PC-3 (cell line): ENCODE results near the gene TRAK1. TPM values are rescaled to one million over a fixed set of nuclear protein-coding genes. Genes with fewer than 3 reads are reported as not detected.

ENCODE experiments used
- ATAC-seq: fragments of 200-7000 bp; cut with Tn5 transposase; 2 replicates; pipeline ENCODE4 v1.9.1; 2020; ENCODE audit warnings: mild to moderate bottlenecking, moderate library complexity
- BruUV-seq: library from RNA; stranded (reverse); fragments of 400-500 nt; replicated peaks from 2 replicates; lab custom pipeline; 2021; lab: Mats Ljungman, UMichigan
- CTCF ChIA-PET: fragments of 300-600 bp; sonication (Branson Sonifier 250); formaldehyde crosslinking; loops from one replicate; lab custom pipeline; 2022; ENCODE audit warnings: antibody characterized with exemption; lab: Charles Lee
- POLR2A ChIA-PET: fragments of 300-600 bp; sonication (Branson Sonifier 250); formaldehyde crosslinking; loops from one replicate; lab custom pipeline; 2022; ENCODE audit warnings: antibody characterized with exemption; ENCODE audit not compliant: unreplicated experiment; lab: Charles Lee
- DNase-seq: peaks from one replicate; pipeline ENCODE4 v3.0.0-alpha.2; 2015
- H2AFZ ChIP-seq: fragments of 300-600 bp; sonication (generic); 2 replicates; pipeline ENCODE4 v1.6.0; 2016; ENCODE audit warnings: antibody characterized with exemption, low read length
- H3F3A ChIP-seq: fragments of 300-600 bp; sonication (generic); one replicate; pipeline ENCODE4 v1.6.0; 2017; ENCODE audit warnings: antibody characterized with exemption, low read length, control low read depth, mild to moderate bottlenecking; ENCODE audit not compliant: unreplicated experiment
- H3K27ac ChIP-seq: fragments of 300-600 bp; sonication (generic); 2 replicates; pipeline ENCODE4 v1.5.1; 2016; ENCODE audit warnings: mild to moderate bottlenecking, low read length
- H3K27me3 ChIP-seq: fragments of 300-600 bp; sonication (generic); 2 replicates; pipeline ENCODE4 v1.6.1; 2016; ENCODE audit warnings: low read length, mixed read lengths
- H3K36me3 ChIP-seq: fragments of 300-600 bp; sonication (generic); 2 replicates; pipeline ENCODE4 v1.6.1; 2016; ENCODE audit warnings: low read depth, mixed run types, low read length, mixed read lengths
- H3K4me1 ChIP-seq: fragments of 300-600 bp; sonication (generic); 2 replicates; pipeline ENCODE4 v1.5.1; 2016; ENCODE audit warnings: low read length; ENCODE audit not compliant: insufficient read depth
- H3K4me2 ChIP-seq: fragments of 300-600 bp; sonication (generic); 2 replicates; pipeline ENCODE4 v1.6.0; 2016; ENCODE audit warnings: low read length
- H3K4me3 ChIP-seq: fragments of 300-600 bp; sonication (generic); 2 replicates; pipeline ENCODE4 v1.5.1; 2016; ENCODE audit warnings: mild to moderate bottlenecking, low read length, mixed read lengths
- H3K79me2 ChIP-seq: fragments of 300-600 bp; sonication (generic); 2 replicates; pipeline ENCODE4 v1.6.1; 2017; ENCODE audit warnings: low read length, mixed read lengths
- H3K9ac ChIP-seq: fragments of 300-600 bp; sonication (generic); 2 replicates; pipeline ENCODE4 v1.6.0; 2016; ENCODE audit warnings: mild to moderate bottlenecking, low read length
- H3K9me2 ChIP-seq: fragments of 300-600 bp; sonication (generic); replicated peaks from 2 replicates; pipeline ENCODE4 v1.6.1; 2016; ENCODE audit warnings: mixed run types, low read length, mixed read lengths
- H3K9me3 ChIP-seq: fragments of 300-600 bp; sonication (generic); 2 replicates; pipeline ENCODE4 v1.6.1; 2016; ENCODE audit warnings: low read length, mixed read lengths
- H4K20me1 ChIP-seq: fragments of 300-600 bp; sonication (generic); 2 replicates; pipeline ENCODE4 v1.6.1; 2016; ENCODE audit warnings: low read length, mixed read lengths
- EZH2 ChIP-seq: fragments of 300-600 bp; sonication (generic); IDR thresholded peaks from one replicate; pipeline ENCODE4 v1.6.1; 2017; ENCODE audit warnings: antibody characterized with exemption, mild to moderate bottlenecking, low read length; ENCODE audit not compliant: unreplicated experiment
- EZH2phosphoT487 ChIP-seq: fragments of 300-600 bp; sonication (generic); IDR thresholded peaks from 2 replicates; pipeline ENCODE4 v1.6.1; 2018; ENCODE audit warnings: mild to moderate bottlenecking, antibody characterized with exemption, low read length, borderline replicate concordance
- intact Hi-C: fragments of 100-400 bp; cut with micrococcal nuclease; formaldehyde crosslinking; loops from 2 replicates; pipeline ENCODE4 v1.9.0; 2023
- total RNA-seq: library from RNA; depleted of rRNA; stranded (reverse); fragments of >200 nt; gene quantifications from 2 replicates; pipeline ENCODE4 v1.2.3, GENCODE V29; 2014
- TF ChIP-seq, protein P1 (sequence below): fragments of 300-600 bp; sonication (generic); conservative IDR thresholded peaks from 2 replicates; pipeline ENCODE4 v1.5.1; 2017; ENCODE audit warnings: antibody characterized with exemption, low read depth, mild to moderate bottlenecking, low read length

The TRAK1 gene
- total RNA-seq, 1 experiment from 2014 or later, result 23.4 TPM

DNA sequence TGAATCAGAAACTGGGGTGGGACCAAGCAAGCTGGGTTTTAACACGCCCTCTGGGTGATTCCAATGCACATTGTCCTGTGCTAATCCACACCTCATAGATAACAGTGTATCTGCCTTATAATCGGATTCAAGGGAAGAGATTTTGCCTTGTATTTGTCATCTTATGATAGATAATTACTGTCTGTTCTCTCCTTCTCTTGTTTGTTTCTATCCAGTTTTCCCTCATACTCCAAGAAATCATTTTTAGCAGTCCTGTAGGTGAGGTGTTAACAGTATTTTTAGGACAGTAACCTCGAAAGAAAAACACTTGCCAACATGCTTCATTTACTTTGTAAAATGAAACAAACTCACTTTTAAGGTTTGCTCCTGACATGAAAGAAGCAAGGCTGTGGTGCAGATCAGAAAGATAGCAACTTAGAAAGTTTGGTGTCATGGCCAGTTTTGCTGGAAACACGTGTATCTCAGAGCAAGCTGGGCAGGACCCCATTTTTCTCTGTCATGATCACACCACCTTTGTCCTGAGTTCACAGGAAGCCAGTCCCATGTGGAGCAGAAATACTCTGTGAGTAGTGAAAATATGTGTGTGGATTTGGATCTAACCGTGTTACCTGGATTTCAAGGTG is 72.6 kb downstream of the TRAK1 start:
- CTCF ChIA-PET, result no interaction called here
- H3K9ac ChIP-seq, result no peak overlapping the region
- no peak overlapping the region for H2AFZ ChIP-seq
- H3K9me3 ChIP-seq, result no peaks in the 10 kb centered on the region
- ATAC-seq, result no peak
- peaks cover 5% of the 10 kb centered on the region for H3K79me2 ChIP-seq
- H3K4me2 ChIP-seq, result no peak overlapping the region
- H3K36me3 ChIP-seq, result no peaks in the 10 kb centered on the region
- DNase-seq, result no peak
- no TSS peak for BruUV-seq
- H3K4me3 ChIP-seq, result no peak overlapping the region
- no peaks in the 10 kb centered on the region for H3K9me2 ChIP-seq
- TF ChIP-seq EZH2phosphoT487, result no peak
- no peak for TF ChIP-seq EZH2
- TF ChIP-seq, protein P1, sequence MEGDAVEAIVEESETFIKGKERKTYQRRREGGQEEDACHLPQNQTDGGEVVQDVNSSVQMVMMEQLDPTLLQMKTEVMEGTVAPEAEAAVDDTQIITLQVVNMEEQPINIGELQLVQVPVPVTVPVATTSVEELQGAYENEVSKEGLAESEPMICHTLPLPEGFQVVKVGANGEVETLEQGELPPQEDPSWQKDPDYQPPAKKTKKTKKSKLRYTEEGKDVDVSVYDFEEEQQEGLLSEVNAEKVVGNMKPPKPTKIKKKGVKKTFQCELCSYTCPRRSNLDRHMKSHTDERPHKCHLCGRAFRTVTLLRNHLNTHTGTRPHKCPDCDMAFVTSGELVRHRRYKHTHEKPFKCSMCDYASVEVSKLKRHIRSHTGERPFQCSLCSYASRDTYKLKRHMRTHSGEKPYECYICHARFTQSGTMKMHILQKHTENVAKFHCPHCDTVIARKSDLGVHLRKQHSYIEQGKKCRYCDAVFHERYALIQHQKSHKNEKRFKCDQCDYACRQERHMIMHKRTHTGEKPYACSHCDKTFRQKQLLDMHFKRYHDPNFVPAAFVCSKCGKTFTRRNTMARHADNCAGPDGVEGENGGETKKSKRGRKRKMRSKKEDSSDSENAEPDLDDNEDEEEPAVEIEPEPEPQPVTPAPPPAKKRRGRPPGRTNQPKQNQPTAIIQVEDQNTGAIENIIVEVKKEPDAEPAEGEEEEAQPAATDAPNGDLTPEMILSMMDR, result no peak
- no peak overlapping the region for H3K27ac ChIP-seq
- no peaks in the 10 kb centered on the region for H4K20me1 ChIP-seq
- H3K27me3 ChIP-seq, result no peaks in the 10 kb centered on the region
- POLR2A ChIA-PET, result no interaction called here
- intact Hi-C loops, result loop anchor here (5.0 kb wide), 1 partner anchor 36 kb away; no protein-coding TSS in a partner anchor
- H3F3A ChIP-seq, result no peaks in the 10 kb centered on the region
- peaks cover 66% of the 10 kb centered on the region for H3K4me1 ChIP-seq

DNA sequence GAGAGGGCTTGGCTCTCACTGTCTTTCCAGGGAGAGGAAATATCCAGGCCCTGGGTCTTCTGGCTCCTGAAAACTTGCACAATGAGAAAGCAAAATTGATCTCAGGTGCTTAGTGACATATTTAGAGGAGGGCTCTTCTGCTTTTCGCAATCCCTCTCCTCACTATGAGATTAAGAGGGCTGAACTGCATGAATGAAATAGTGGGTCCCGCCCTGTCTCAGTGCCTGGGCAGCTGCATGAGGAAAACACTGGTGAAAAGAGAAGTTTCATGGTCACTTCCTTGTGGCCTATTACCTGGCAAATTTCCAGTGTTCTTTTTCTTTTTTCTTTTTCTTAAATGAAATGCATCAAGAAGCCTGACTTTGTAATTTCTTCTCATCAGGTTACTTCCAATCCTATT is 73.5 kb downstream of the TRAK1 start:
- no peak overlapping the region for H2AFZ ChIP-seq
- H3K9me3 ChIP-seq, result no peaks in the 10 kb centered on the region
- intact Hi-C loops, result loop anchor here (5.0 kb wide), 1 partner anchor 37 kb away; no protein-coding TSS in a partner anchor
- no TSS peak for BruUV-seq
- no peak overlapping the region for H3K4me2 ChIP-seq
- H3K27ac ChIP-seq, result no peak overlapping the region
- peaks cover 5% of the 10 kb centered on the region for H3K79me2 ChIP-seq
- ATAC-seq, result no peak
- no peaks in the 10 kb centered on the region for H3F3A ChIP-seq
- no peaks in the 10 kb centered on the region for H3K27me3 ChIP-seq
- ChIA-PET CTCF (no interaction called here), POLR2A (no interaction called here)
- DNase-seq, result no peak
- no peaks in the 10 kb centered on the region for H3K9me2 ChIP-seq
- H3K36me3 ChIP-seq, result no peaks in the 10 kb centered on the region
- H3K4me1 ChIP-seq, result peaks cover 60% of the 10 kb centered on the region
- no peak overlapping the region for H3K9ac ChIP-seq
- no peaks in the 10 kb centered on the region for H4K20me1 ChIP-seq
- TF ChIP-seq, protein P1, result no peak
- TF ChIP-seq EZH2 (no peak), EZH2phosphoT487 (no peak)
- H3K4me3 ChIP-seq, result no peak overlapping the region

DNA sequence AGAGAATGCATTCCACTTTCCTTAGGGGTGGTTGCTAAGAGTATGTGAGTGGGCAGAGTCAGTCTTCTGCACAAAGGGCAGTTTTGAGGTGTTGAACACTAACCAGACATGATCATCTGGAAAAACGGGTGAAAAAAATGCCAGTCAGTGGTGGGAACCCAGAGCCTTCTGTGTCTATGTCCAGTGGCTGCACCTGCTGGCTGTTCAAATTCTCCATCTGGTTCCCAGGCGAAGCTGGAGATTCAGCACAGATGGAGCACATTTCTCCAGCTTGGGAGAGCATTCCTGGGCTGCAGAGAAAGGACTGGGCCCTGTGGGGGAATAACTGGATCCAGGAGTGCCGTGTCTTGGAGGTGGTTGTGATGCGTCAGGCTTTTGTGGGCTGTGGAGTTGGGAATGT is 74.1 kb downstream of the TRAK1 start:
- Histone ChIP-seq H4K20me1 (no peaks in the 10 kb centered on the region), H3K9me2 (no peaks in the 10 kb centered on the region), H3K36me3 (no peaks in the 10 kb centered on the region), H3K4me1 (peaks cover 54% of the 10 kb centered on the region), H3K79me2 (peaks cover 5% of the 10 kb centered on the region), H3F3A (no peaks in the 10 kb centered on the region), H3K4me2 (no peak overlapping the region), H2AFZ (no peak overlapping the region), H3K4me3 (no peak overlapping the region), H3K9ac (no peak overlapping the region), H3K9me3 (no peaks in the 10 kb centered on the region), H3K27me3 (no peaks in the 10 kb centered on the region), H3K27ac (no peak overlapping the region)
- POLR2A ChIA-PET, result no interaction called here
- no peak for DNase-seq
- no peak for ATAC-seq
- TF ChIP-seq, protein P1, result no peak
- no peak for TF ChIP-seq EZH2phosphoT487
- TF ChIP-seq EZH2, result no peak
- no TSS peak for BruUV-seq
- CTCF ChIA-PET, result no interaction called here
- intact Hi-C loops, result no loop called here
